ENCODE measurements around the gene GRIPAP1.

GRIPAP1 gene

GRCh38 chrX:49002091-49002935 lies at the start of gene GRIPAP1:
Gene GRIPAP1, minus strand, starts transcription at chrX:49002264. Its CDS starts 35 bp downstream, at chrX:49002229.
- peak; percentile 86 for DNase-seq (ENCODE audit: low spot score)

- no peak for DNase-seq (ENCODE audit: low spot score)
Measured at GRCh38 chrX:49043987-49044281, 41.9 kb upstream of the GRIPAP1 start.

GRCh38 chrX:49043220-49043986 lies 41.3 kb upstream of the GRIPAP1 start, which contains the start of gene TFE3:
Gene TFE3, minus strand, starts transcription at chrX:49043357. Its CDS starts 131 bp downstream, at chrX:49043226.
- DNase-seq (ENCODE audit: low spot score): peak; percentile 98

GRCh38 chrX:49042581-49043219 lies 40.6 kb upstream of the GRIPAP1 start:
- DNase-seq (ENCODE audit: low spot score): no peak

- DNase-seq (ENCODE audit: low spot score): no peak
Measured at GRCh38 chrX:49041744-49042580, 39.9 kb upstream of the GRIPAP1 start.

GRCh38 chrX:49040376-49040955 lies 38.4 kb upstream of the GRIPAP1 start:
- DNase-seq (ENCODE audit: low spot score): no peak

- peak; percentile 96 for DNase-seq (ENCODE audit: low spot score)
Measured at GRCh38 chrX:49039598-49040375, 37.7 kb upstream of the GRIPAP1 start.

- no peak for DNase-seq (ENCODE audit: low spot score)
Measured at GRCh38 chrX:49037883-49038475, 35.9 kb upstream of the GRIPAP1 start.

GRCh38 chrX:49030283-49030682 lies 28.2 kb upstream of the GRIPAP1 start:
- no peak for DNase-seq (ENCODE audit: low spot score)

- DNase-seq (ENCODE audit: low spot score): no peak
Measured at GRCh38 chrX:49029876-49030275, 27.8 kb upstream of the GRIPAP1 start.

- no peak for DNase-seq (ENCODE audit: low spot score)
Measured at GRCh38 chrX:49019599-49020249, 17.7 kb upstream of the GRIPAP1 start.

- DNase-seq (ENCODE audit: low spot score): no peak
Measured at GRCh38 chrX:49019050-49019449, 17.0 kb upstream of the GRIPAP1 start.

- peak; percentile 35 for DNase-seq (ENCODE audit: low spot score)
Measured at GRCh38 chrX:49003696-49004095, 1.6 kb upstream of the GRIPAP1 start.

GRCh38 chrX:49001521-49002090 lies 458 bp downstream of the GRIPAP1 start:
- no peak for DNase-seq (ENCODE audit: low spot score)

- DNase-seq (ENCODE audit: low spot score): no peak
Measured at GRCh38 chrX:49000636-49001035, 1.4 kb downstream of the GRIPAP1 start.

- DNase-seq (ENCODE audit: low spot score): no peak
Measured at GRCh38 chrX:48999030-48999429, 3.0 kb downstream of the GRIPAP1 start.

- DNase-seq (ENCODE audit: low spot score): no peak
Measured at GRCh38 chrX:48998391-48998790, 3.7 kb downstream of the GRIPAP1 start.

- no peak for DNase-seq (ENCODE audit: low spot score)
Measured at GRCh38 chrX:48997865-48998264, 4.2 kb downstream of the GRIPAP1 start.

GRCh38 chrX:48997455-48997854 lies 4.6 kb downstream of the GRIPAP1 start:
- DNase-seq (ENCODE audit: low spot score): no peak
